Superior temporal gyrus (tissue), 1 donor: ENCODE data around the gene ZNF736.
"Not testable (repeated sequence)": the region's sequence is repeated elsewhere in the genome, so short reads cannot be mapped to it uniquely, and the experiment has no call there.

Source experiments
- DNase-seq: peaks from one replicate; pipeline ENCODE4 v3.0.0-alpha.2; 2016; ENCODE audit errors: extremely low spot score

ZNF736 gene

DNA sequence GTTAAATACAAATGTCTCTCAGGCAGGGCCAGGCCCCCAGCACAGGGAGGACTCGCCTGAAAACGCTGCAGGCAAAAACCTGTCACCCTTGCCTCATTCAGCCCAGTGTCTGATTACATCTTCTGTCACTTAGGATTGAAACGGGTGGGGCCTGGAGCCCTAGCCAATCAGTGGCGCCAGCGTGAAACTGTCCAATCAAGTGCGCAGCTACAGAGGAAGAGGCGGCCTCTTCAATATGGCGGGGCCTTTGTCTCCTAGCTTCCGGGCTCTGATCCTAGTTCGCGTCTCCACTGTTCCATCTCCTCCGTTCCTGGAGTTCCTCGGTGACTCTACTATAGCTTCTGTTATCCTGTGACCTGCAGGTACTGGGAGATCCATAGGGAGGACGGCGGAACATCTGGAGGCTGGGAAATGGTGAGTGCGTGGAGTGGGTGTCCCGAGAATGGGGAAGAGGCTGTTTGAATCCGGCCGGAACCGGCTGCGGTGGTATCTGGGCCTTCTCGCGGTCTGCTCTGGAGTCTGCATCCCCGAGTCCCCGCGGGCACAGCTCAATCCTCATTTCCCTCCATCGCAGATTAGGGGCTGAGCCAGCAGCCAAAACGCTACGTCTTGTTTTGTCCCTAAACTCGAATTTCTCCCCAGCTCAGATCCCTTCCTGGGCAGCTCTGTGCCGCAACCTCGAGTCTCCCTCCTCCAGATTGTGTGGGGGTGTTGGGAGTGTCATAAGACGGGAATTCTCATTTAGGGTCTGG is at the start of gene ZNF736:
Gene ZNF736 (plus strand): TSS at position 222 of the 752 bp plus-strand sequence. CDS start 190 bp downstream, at position 412.
- DNase-seq: peak; percentile 99

DNA sequence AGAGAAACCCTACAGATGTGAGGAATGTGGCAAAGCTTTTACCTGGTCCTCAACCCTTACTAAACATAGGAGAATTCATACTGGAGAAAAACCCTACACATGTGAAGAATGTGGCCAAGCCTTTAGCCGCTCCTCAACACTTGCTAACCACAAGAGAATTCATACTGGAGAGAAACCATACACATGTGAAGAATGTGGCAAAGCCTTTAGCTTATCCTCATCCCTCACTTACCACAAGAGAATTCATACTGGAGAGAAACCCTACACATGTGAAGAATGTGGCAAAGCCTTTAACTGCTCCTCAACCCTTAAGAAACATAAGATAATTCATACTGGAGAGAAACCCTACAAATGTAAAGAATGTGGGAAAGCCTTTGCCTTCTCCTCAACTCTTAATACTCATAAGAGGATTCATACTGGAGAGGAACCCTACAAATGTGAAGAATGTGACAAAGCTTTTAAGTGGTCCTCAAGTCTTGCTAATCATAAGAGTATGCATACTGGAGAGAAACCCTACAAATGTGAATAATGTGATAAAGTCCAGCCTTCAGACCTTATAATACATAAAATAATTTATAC is 47.3 kb upstream of the ZNF736 start:
- no peak for DNase-seq

DNA sequence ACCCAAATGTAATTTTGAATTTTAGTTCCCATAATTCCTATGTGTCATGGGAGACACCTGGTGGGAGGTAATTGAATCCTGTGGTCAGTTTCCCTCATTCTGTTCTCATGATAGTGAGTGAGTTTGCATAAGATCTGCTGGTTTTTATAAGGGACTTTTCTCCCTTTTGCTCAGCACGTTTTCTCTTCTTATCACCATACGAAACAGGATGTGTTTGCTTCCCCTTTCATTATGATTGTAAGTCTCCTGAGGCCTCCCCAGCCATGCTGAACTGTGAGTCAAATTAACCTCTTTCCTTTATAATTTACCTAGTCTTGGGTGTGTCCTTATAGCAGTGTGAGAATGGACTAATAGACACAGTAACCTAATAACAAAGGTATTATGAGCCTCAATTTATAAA is 36.1 kb upstream of the ZNF736 start:
- DNase-seq: no peak

DNA sequence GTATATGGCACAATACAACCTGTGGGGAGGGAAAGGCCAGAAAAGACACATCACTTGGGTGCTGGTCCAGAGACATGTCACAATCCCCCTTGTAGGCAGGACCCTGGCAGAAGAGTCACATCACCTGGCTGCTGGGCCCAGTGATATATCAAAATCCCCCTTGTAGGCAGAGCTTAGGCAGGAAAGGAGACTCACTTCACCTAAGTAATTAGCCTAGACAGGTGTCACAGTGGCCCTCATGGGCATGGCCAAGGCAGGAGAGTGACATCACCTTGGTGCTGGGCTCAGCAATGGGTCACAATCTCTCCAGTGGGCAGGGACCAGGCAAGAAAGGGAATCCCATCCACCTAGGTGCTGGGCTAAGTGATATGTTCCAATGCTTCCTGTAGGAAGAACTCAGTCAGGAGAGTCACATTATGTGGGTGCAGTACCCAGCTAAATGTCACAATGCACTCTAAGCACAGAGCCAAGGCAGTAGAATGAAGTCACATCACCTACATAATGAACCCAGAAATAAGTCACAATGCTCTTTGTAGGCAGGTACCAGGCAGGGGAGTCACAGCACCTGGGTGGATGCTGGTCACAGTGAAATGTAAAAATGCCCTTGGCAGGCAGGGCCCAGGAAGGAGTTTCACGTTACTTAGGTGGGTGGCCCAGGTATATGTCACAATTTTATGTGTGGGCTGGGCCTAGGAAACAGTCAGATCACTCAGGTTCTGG is 18.9 kb upstream of the ZNF736 start:
- no peak for DNase-seq

DNA sequence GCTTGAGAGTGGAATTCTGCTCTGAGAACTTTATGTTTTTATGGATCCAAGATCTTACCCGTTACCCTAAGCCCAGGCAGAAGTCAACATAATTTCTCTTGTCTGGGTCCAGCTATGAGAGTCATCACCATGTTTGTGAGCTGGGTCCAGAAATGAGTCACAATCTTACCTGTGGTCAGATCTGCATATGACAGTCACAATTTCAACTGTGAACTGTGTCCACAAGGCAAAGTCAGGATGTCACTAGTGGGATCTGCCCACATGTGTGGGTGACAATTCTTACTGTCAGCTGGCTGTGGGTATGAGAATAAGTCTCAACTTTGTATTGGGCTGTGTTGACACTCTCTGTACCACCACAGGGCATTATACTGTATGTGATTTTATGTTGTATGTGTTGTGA is 16.3 kb upstream of the ZNF736 start:
- not testable (repeated sequence) for DNase-seq

- DNase-seq: no peak
These were observed 12.9 kb upstream of the ZNF736 start for GRCh38 chr7:64300641-64301405.

- peak; percentile 96 for DNase-seq
These were observed 6.3 kb upstream of the ZNF736 start for GRCh38 chr7:64307254-64308015.

DNA sequence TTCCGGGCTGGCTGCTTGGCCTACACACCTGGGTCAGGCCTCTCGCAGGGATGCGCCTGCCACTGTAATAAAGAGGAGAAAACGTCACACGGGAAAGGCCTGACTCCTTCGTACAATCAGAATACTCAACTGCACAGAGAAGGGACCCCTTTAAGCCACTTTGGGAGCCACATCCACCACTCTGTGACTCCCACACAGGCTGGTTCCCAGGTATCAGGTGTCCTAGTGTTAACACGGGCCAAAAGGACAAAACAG is 5.8 kb upstream of the ZNF736 start:
- DNase-seq: no peak

DNA sequence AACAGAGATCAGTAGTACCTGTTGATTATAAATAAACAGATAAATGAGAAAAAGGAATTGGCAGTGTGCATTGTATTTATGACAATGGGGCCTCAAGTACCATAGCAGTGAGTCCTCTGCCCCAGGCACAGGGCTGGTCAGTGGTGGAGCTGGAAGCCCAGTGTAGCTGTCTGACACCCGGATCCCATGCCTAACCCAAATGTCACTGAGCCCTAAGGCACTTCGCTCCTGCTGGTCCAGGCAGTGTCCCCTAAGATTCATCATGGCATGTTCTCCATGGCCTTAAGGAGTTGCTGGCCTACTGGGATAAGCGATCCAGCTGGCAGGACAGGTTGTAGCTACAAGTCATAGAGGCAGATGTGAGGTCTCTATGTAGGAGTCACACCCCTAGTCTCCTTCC is 3.3 kb upstream of the ZNF736 start:
- DNase-seq: no peak

DNA sequence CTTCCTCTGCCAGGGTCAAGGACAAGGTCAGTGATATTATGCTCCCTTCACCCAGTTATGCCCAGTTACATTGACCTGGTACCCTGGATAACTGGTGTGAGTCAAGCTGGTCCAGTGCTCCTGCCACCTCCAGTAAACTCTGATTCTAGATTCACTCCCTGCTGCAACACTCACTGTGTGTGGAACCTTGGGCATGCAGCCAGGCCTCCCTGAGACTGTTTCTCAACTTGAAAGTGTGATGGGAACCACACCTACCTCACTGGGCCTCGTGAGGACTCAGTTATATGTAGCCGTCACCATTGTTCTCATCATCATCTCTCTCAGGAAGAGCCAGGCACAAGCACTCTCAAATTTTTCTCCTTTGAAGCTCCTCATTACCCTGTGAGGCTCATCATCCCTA is 935 bp upstream of the ZNF736 start:
- DNase-seq: no peak

GRCh38 chr7:64314566-64314965 is 805 bp downstream of the ZNF736 start:
- no peak for DNase-seq

DNA sequence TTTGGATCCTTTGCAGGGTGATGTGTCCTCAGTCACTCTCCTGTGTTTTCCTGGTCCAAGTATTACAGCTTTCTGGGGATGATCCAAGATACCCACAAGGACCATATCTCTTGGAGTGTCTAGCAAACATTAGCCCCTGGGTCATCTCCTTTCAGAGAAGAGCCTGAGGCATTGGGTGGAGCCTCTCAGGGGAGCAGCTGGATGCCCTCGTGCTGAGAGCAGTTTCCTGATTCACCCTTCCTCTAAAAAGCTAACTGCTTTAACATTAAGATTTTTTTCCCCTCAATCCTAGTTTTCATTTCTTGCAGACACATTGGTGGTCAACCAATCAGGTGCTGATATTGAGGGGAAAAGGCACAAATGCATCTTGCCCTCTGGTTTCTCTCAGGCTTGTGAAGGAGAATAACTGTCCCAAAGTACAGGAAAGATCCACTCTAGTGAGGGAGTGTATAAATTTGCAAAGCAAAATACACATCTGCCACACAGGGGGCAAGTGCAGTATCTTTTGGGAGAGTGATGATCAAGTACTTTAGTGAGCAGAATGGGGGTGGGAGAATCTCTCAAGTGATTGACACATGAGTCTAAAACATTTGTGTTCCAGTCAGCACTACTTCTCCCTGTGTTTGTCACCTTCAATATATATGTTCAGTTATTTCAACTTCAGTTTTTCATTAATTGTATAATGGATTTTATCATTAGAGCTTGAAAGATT is 2.4 kb downstream of the ZNF736 start:
- DNase-seq: not testable (repeated sequence)

- peak; percentile 29 for DNase-seq
These were observed 7.1 kb downstream of the ZNF736 start for GRCh38 chr7:64320547-64321513.

DNA sequence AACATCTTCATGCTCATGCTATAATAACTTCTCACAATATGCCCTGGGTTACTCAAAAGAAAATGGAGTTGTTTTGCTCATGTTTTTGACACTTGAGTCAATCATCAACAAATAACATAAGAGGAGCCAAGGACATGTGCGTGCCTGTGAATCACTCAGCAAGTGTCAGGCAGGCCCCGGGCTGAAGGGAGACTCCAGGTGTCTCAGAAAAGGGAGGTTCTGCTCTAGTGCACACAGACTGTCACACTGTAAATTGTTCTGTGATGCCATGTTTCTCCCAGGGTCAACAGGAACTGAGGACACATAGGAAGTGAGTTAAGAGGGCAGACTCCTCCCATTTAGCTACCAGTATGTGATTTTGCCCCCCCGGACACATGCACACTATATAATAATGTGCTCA is 10.4 kb downstream of the ZNF736 start:
- DNase-seq: not testable (repeated sequence)

DNA sequence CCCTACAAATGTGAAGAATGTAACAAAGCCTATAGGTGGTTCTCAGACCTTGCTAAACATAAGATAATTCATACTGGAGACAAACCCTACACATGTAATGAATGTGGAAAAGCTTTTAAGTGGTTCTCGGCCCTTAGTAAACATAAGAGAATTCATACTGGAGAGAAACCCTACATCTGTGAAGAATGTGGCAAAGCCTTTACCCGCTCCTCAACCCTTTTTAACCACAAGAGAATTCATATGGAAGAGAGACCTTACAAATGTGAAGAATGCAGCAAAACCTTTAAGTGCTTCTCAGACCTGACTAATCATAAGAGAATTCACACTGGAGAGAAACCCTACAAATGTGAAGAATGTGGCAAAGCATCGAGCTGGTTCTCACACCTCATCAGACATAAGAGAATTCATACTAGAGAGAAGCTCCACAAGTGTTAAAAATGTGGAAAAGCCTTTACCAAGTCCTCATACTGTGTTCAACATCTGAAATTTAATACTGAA is 35.0 kb downstream of the ZNF736 start:
- not testable (repeated sequence) for DNase-seq

DNA sequence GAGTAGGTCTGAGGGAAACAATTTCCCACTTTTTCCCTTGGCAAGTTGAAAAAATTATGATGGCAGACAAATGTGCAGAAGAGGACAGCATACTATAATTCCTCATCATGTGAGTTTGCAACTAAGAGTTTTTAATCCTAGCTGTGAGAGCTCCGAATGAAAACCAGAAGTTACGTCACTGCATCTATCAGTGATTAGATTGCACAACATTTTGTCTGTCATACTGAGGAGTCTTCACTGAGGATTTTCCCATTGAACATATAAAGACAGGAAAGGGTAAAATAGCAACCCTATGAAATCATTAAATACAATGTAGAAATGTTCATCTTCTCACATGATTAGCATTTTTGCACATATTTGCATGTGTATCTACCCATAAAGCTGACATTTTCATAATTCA is 45.8 kb downstream of the ZNF736 start:
- no peak for DNase-seq

DNA sequence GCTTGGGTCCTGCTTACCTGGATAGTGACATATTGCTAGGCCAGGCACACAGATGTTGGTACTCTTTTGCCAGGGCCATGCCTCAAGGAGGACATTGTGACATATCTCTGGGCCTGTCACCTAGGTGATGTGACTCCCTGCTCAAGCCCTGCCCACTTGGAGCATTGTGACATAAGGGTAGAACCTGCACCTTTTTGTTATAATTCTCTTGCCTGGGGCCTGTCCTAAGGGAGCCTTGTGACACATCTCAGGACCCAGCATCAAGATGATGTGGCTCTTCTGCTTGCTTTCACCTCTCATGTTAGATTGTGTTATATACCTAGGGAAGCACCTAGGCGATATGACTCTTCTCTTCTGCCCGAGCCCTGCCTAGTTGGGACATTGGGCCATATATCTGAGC is 57.4 kb downstream of the ZNF736 start:
- DNase-seq: no peak

GRCh38 chr7:64373017-64373416 is 59.3 kb downstream of the ZNF736 start:
- no peak for DNase-seq

- DNase-seq: no peak
These were observed 86.6 kb downstream of the ZNF736 start for GRCh38 chr7:64400401-64400800.
